ENCODE measurements around the gene LRRTM3. TPM values are rescaled to one million over a fixed set of nuclear protein-coding genes. Genes with fewer than 3 reads are reported as not detected.

Gene LRRTM3
- total RNA-seq, 1 experiment from 2014 or later: 0.96 TPM

DNA sequence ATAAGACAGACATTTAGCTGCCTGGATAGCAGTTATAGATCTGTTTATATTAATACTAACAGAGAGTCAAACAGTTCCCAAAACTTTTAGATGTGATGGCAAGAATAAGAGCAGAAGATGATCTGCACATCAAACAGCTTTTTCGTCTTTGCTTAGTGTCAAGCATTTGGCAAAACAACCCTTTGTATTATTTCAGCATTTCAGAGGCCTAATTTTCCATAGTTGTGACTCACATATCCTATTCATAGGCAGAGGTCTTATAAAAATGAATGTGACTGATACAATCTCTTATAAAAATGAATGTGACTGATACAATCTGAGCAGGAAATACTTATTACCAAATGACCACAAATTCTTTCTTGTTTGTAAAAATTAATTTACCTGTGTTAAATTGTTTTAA lies 71.2 kb downstream of the LRRTM3 start:
- Histone ChIP-seq H3K56ac (ENCODE audit: insufficient read length, low read depth, low read length) (no peak overlapping the region), H3K27me3 (ENCODE audit: insufficient read depth, low read length) (no peaks in the 10 kb centered on the region), H4K8ac (replicated peaks; ENCODE audit: insufficient read length, low read depth, low read length) (no peak overlapping the region), H4K20me1 (ENCODE audit: control insufficient read depth, insufficient read depth, insufficient read length) (no peaks in the 10 kb centered on the region), H3T11ph (ENCODE audit: low read length) (no peak overlapping the region), H3K27ac (ENCODE audit: insufficient read length, low read depth, low read length) (no peak overlapping the region), H3K4me1 (ENCODE audit: insufficient read depth, low read length) (no peaks in the 10 kb centered on the region), H2BK120ac (ENCODE audit: low read depth, low read length, poor library complexity, severe bottlenecking) (no peak overlapping the region), H2BK20ac (ENCODE audit: low read depth, low read length, poor library complexity, severe bottlenecking) (no peak overlapping the region), H3K9me3 (ENCODE audit: control insufficient read depth, low read depth, low read length) (no peaks in the 10 kb centered on the region), H3K14ac (ENCODE audit: insufficient read depth, low read length) (no peak overlapping the region), H2AK5ac (ENCODE audit: insufficient read length, low read length) (no peak overlapping the region), H3K4ac (ENCODE audit: low read depth, low read length) (no peak overlapping the region), H3K4me2 (ENCODE audit: insufficient read depth, insufficient read length, low read length) (no peak overlapping the region), H2BK5ac (ENCODE audit: insufficient read length, low read length) (no peak overlapping the region), H3K23ac (ENCODE audit: insufficient read length, low read depth, low read length) (no peak overlapping the region), H4K91ac (ENCODE audit: insufficient read length, low read depth, low read length) (no peak overlapping the region), H3K9ac (ENCODE audit: extremely low read depth, insufficient read length, low read length) (no peak overlapping the region), H2AFZ (ENCODE audit: low read length) (no peak overlapping the region), H2BK15ac (ENCODE audit: low read depth, low read length) (no peak overlapping the region), H3K79me1 (ENCODE audit: insufficient read depth, low read depth, low read length, poor library complexity, severe bottlenecking) (no peaks in the 10 kb centered on the region), H2BK12ac (ENCODE audit: insufficient read length, low read depth, low read length) (no peak overlapping the region), H3K18ac (ENCODE audit: insufficient read length, low read depth, low read length) (no peak overlapping the region), H3K23me2 (ENCODE audit: insufficient read length, low read depth, low read length, poor library complexity, severe bottlenecking) (no peaks in the 10 kb centered on the region), H4K5ac (ENCODE audit: insufficient read length, low read depth, low read length) (no peak overlapping the region), H3K79me2 (ENCODE audit: insufficient read depth, low read length) (no peaks in the 10 kb centered on the region)
- TF ChIP-seq, protein P1, sequence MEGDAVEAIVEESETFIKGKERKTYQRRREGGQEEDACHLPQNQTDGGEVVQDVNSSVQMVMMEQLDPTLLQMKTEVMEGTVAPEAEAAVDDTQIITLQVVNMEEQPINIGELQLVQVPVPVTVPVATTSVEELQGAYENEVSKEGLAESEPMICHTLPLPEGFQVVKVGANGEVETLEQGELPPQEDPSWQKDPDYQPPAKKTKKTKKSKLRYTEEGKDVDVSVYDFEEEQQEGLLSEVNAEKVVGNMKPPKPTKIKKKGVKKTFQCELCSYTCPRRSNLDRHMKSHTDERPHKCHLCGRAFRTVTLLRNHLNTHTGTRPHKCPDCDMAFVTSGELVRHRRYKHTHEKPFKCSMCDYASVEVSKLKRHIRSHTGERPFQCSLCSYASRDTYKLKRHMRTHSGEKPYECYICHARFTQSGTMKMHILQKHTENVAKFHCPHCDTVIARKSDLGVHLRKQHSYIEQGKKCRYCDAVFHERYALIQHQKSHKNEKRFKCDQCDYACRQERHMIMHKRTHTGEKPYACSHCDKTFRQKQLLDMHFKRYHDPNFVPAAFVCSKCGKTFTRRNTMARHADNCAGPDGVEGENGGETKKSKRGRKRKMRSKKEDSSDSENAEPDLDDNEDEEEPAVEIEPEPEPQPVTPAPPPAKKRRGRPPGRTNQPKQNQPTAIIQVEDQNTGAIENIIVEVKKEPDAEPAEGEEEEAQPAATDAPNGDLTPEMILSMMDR (conservative IDR thresholded peaks at IDR 0.05): no peak
- no peak for DNase-seq
- H3K9me3 Mint-ChIP-seq: no peaks in the 10 kb centered on the region
- no peak overlapping the region for H3K27ac Mint-ChIP-seq
- no peaks in the 10 kb centered on the region for H3K36me3 Mint-ChIP-seq (ENCODE audit: insufficient read depth in 1 of 3, low read depth in 3 of 3)
- no peaks in the 10 kb centered on the region for H3K27me3 Mint-ChIP-seq (ENCODE audit: low read depth)
- no peaks in the 10 kb centered on the region for H3K4me1 Mint-ChIP-seq
- no peak overlapping the region for H3K4me3 Mint-ChIP-seq
- WGBS (ENCODE audit: extremely low coverage, insufficient read length, low lambda C conversion rate): no CpG with 5 or more reads among the region's 1 CpG
